K562 treated with DMSO at 1 percent for 4 hours (cell line): ENCODE measurements around the gene MIER2. TPM values are rescaled to one million over a fixed set of nuclear protein-coding genes. Genes with fewer than 3 reads are reported as not detected.

Experiments used
- total RNA-seq: library from RNA; unstranded; fragments of 300-600 nt; gene quantifications from 2 replicates; pipeline ENCODE4 v1.2.3, GENCODE V29; 2022; ENCODE audit not compliant: insufficient read depth

The MIER2 gene, protein sequence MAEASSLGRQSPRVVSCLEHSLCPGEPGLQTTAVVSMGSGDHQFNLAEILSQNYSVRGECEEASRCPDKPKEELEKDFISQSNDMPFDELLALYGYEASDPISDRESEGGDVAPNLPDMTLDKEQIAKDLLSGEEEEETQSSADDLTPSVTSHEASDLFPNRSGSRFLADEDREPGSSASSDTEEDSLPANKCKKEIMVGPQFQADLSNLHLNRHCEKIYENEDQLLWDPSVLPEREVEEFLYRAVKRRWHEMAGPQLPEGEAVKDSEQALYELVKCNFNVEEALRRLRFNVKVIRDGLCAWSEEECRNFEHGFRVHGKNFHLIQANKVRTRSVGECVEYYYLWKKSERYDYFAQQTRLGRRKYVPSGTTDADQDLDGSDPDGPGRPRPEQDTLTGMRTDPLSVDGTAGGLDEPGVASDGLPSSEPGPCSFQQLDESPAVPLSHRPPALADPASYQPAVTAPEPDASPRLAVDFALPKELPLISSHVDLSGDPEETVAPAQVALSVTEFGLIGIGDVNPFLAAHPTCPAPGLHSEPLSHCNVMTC
- total RNA-seq: 25.1 and 26.2 TPM in 2 replicates

DNA sequence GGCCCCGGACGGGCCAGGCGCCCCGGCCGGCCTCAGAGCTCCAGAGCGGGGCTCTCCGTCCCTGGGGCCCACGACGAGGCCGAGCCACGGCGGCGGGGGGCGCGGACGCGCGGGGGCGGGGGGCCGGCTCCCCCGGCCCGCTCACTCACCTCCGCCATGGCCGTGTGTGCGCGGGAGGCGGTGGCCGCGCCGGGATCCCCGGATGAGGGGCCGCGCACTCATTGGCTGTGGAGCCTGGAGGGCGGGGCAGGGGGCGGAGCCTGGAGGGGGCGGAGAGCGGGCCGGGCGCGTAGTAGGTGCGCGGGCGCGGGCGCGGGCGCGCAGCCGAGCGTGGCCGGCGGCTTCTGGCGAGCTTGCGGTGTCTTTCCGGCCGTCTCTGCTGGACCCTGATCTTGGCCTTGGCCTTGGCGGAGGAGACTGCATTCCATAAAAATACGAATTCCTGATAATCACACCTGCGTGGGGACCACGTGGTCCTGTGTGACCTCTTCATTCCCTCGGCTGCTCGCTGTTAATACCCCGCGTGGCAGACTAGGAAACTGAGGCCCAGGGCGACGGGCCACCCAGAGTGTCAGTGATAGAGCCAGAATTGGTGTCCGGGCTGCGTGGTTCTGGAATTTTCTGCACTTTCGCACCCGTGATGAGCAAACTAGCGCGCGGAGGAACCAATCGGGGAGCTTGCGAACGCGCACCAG is at the start of gene MIER2:
Gene MIER2, minus strand, starts transcription at position 172 of the 695 bp plus-strand sequence. Its CDS starts 14 bp downstream, at position 158.

DNA sequence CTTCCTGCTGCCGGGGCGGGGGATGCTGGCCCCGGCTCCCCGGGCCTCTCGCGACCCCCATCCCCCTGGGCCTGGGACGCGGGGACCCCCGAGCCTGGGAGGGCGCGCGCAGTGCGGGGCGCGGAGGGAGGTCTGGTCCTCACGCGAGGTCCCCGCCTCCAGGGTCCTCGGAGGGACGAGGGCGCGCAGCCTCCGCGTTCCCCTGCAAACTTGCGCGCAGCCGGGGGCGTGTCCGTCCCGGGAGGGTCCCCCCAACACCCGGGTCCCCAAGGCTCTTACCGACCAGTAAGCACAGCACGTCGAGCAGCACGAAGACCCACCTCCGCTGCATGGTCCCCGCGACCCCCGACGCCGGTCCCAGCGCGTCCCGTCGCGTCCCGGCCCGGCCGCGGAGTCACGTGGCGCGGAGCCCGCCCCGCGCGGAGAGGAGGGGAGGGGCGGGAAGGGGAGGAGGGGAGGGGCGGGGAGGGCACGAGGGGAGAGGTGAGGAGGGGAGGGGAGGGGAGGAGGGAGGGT is 53.5 kb downstream of the MIER2 start, which contains the start of gene PLPP2:
Gene PLPP2, minus strand, starts transcription at position 398 of the 516 bp plus-strand sequence. Its CDS starts 67 bp downstream, at position 331.

Other genes with a start within 250 kb of the MIER2 start
- not detected in 2 replicates for gene OR4F17, start 237.7 kb downstream of the MIER2 start, total RNA-seq
- not detected in 2 replicates for gene PLPP2, start 53.4 kb downstream of the MIER2 start, total RNA-seq
- gene C2CD4C, start 64.4 kb upstream of the MIER2 start, total RNA-seq: not detected in 2 replicates
- 1.4 and 2.2 TPM in 2 replicates for gene SHC2, start 116.2 kb upstream of the MIER2 start, total RNA-seq
- gene MADCAM1, start 151.7 kb upstream of the MIER2 start, total RNA-seq: 0.88 TPM in 1 of 2 replicates, not detected in the other
- gene TPGS1, start 162.7 kb upstream of the MIER2 start, total RNA-seq: 47.3 and 59.6 TPM in 2 replicates
- 146 TPM in 2 replicates for gene CDC34, start 187.0 kb upstream of the MIER2 start, total RNA-seq
- gene GZMM, start 199.3 kb upstream of the MIER2 start, total RNA-seq: 1.5 and 1.9 TPM in 2 replicates
- gene BSG, start 227.8 kb upstream of the MIER2 start, total RNA-seq: 581 and 603 TPM in 2 replicates
- 3.0 and 3.1 TPM in 2 replicates for gene HCN2, start 245.1 kb upstream of the MIER2 start, total RNA-seq